HUDEP-2 (cell line): ENCODE measurements around the gene RSPO1.

Experiments used
- DNase-seq, 76 experiments: peaks; one replicate each; lab custom pipeline; 2025; ENCODE audit not compliant: unreplicated experiment in 76 of 76; lab: John Stamatoyannopoulos, UW

The RSPO1 gene

DNA sequence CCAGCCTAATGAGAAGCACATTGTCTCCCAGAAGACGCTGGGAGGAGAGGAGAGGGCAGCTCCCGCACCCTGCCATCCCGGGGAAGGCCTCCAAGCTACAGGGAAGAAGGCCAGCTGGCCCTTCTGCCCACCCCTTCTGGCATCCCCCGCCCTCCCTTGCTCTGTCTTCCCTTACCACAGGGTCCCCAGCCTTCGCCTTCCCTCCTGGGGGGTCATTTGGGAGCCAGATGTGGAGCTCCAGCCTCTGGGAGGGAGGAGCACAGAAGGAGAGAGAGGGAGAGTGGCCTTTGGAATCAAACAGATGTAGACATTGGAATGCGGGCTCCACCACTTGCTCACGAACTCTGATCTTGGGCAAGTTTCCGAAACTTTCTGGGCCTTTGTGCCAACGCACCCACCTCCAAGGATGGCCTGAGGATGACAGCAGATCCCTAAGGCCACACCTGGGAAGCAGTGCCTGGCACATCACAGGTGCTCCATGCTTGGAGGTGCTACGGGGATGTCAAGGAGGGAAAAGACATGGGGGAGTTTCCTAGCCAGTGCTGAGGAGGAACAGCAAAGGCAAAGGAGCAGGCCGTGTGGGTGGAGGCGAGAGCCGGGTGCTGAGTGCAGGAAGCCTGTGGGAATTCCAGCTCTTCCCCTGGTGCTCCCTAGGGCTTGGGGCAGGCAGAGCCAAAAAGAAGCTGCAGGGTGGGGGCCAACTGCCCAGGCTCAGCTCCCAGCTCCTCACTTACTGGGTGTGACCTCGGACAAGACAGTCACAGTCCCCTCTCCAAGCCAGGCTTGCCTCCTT lies 23.1 kb upstream of the RSPO1 start:
- no peak for DNase-seq

GRCh38 chr1:37656881-37657280 lies 22.2 kb upstream of the RSPO1 start:
- DNase-seq, result no peak

- no peak for DNase-seq
Measured at GRCh38 chr1:37656026-37656425, 21.3 kb upstream of the RSPO1 start.

- DNase-seq, result no peak
Measured at GRCh38 chr1:37655274-37655673, 20.6 kb upstream of the RSPO1 start.

- DNase-seq, result no peak
Measured at GRCh38 chr1:37653906-37654305, 19.2 kb upstream of the RSPO1 start.

- no peak for DNase-seq
Measured at GRCh38 chr1:37652976-37653375, 18.3 kb upstream of the RSPO1 start.

- DNase-seq, result no peak
Measured at GRCh38 chr1:37651803-37652202, 17.1 kb upstream of the RSPO1 start.

DNA sequence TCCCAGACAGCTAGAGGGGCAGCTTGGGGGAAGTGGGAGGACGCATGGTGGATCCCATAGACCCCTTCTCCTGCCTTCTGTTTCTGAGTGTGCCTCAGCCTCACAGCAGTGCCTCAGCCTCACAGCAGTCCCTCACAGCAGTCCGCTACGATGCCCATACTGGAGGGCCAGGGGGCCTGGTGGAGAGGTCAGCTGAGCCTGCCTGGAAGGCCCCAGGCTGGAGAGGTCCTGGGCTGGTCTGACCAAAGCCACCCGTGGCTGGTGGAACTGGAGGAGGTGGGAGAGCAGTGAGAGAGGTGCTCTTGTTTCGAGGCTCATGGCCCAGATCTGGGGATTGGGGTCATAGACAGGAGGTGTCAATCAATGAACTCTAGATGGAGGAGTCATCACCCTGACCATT lies 16.0 kb upstream of the RSPO1 start:
- DNase-seq, result no peak

GRCh38 chr1:37650173-37650572 lies 15.5 kb upstream of the RSPO1 start:
- DNase-seq, result no peak

GRCh38 chr1:37647281-37647680 lies 12.6 kb upstream of the RSPO1 start:
- no peak for DNase-seq

DNA sequence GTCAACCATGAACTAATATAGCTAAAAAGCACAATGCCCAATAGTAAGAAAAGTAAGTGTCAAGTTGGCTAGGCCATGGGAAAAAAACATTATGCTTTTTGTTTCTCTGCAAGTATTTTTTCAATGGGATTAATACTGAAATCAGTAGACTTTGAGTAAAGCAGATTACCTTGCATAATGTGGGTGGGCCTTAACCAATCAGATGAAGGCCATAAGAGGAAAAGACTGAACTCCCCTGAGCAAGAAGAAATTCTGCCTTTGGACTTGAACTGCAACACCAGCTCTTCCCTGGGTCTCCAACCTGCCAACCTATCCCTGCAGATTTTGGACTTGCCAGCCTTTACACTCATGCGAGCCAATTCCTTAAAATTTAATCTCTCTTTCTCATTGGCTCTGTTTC lies 6.4 kb upstream of the RSPO1 start:
- DNase-seq, result no peak

GRCh38 chr1:37636435-37636834 lies 1.7 kb upstream of the RSPO1 start:
- no peak for DNase-seq

- no peak for DNase-seq
Measured at GRCh38 chr1:37634992-37635902, 555 bp upstream of the RSPO1 start.

DNA sequence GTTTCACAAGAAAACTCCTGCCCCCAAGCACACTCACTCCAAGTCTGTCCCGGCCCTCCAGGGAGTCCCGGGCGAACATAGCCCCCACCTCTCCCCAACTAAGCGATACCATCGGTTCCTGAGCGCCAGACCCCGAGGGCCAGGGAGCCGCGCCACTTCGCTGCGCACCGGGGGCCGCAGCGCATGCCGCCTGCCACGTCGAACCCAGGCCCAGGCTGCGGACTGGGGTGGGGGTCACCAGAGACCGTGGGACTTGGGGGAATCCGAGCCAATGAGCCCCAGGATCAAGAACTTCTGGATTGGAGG lies 801 bp downstream of the RSPO1 start:
- no peak for DNase-seq

DNA sequence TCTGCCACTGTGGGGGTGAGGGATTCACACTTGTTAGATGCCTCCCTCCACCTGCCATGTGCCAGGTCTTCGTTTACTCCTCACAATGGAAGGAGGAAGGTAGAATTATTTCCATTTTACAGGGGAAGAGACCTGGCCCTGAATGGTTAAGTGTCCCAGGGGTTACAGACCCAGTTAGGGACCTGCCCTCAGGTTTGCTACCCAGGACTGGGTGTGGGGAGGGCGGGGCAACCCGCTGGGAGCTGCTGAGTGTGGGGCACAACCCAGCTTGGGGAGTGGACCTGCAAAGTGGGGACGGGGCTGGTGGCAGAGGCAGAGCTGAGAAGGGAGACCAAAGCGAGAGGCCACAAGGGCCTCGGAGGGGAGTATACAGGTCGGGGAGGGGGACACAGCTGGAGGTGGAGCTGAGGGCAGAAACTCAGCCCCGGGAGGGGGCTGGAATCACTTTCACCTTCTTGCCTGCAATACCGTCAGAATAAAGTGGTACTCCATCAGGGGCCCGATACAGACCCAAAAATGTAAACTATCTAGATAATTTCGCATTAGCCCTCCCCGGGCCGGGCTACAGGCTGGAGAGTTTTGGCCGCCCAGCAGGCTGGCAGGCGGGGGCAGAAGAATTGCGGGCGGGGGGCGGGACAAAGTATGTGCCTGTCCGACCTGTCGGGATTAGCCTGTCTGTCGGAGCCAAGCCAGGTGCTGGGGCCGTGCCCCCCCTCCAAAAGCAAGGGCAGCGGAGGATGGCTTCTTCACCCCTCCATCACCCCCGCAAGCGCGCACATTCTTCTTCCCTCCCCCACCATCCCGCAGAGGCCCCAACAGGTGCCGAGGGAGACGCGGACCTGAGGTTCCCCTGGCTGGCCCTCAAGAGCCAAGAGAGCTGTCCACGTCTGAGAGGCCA lies 1.4 kb downstream of the RSPO1 start:
- DNase-seq, result no peak

GRCh38 chr1:37631036-37631435 lies 3.7 kb downstream of the RSPO1 start:
- DNase-seq, result no peak

DNA sequence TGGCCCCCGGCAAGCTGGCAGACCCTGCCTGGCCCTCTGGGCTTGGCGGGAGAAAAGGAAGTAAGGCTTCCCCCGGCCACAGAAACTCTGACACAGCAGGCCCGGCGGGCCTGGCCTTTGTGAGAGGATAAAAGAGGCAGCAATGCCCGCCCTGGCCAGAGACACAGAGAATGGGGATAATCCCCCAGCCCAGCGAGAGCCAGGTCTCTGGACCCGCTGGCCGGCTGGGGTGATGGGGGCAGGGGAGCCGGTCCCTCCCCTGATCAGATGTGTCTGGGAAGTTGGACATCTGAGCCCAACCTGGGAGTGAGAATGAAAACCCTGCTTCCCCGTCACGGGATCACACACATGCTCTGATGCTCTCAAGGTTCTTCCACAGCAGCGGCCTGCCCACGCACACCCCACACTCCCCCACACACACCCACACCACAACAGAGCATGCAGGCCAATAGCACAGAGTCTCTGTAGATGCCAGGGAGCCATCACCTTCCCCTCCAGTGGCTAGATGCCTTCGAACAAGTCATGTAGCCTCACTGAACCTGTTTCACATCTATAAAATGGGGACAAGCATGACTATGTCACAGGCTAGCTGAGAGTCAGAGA lies 4.2 kb downstream of the RSPO1 start:
- DNase-seq, result no peak

- DNase-seq, result no peak
Measured at GRCh38 chr1:37629726-37630425, 4.8 kb downstream of the RSPO1 start.

- DNase-seq, result no peak
Measured at GRCh38 chr1:37629008-37629407, 5.7 kb downstream of the RSPO1 start.

DNA sequence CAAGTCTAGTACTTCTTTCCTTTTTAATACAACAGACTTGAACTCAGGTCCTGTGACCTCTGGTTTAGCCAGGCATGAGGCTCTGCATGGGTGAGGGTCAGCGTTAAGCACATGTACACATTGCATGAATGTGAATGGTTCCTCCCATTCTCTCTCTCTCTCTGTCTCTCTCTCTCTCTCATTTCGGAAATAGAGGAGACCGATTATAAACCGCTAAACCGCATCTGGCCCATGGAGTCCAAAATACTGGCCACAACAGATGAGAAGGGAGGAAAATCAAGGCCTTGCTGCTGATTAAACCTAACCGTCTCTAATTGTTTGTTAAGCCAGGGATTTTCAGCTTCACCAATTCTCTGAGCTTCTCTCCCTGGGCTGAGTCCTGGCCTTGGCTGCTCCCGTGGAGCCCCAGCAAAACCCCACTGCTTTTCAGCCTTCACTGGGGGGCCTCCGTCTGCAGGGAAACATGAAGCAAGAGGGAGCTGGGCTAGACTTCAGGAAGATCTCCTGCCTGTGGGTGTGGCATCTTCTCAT lies 6.6 kb downstream of the RSPO1 start:
- DNase-seq, result no peak
